Central memory CD4-positive, alpha-beta T cell (primary cell): ENCODE measurements around the gene TULP1.

Experiments used
- DNase-seq: peaks from one replicate; pipeline ENCODE4 v3.0.0; 2022

Gene TULP1

DNA sequence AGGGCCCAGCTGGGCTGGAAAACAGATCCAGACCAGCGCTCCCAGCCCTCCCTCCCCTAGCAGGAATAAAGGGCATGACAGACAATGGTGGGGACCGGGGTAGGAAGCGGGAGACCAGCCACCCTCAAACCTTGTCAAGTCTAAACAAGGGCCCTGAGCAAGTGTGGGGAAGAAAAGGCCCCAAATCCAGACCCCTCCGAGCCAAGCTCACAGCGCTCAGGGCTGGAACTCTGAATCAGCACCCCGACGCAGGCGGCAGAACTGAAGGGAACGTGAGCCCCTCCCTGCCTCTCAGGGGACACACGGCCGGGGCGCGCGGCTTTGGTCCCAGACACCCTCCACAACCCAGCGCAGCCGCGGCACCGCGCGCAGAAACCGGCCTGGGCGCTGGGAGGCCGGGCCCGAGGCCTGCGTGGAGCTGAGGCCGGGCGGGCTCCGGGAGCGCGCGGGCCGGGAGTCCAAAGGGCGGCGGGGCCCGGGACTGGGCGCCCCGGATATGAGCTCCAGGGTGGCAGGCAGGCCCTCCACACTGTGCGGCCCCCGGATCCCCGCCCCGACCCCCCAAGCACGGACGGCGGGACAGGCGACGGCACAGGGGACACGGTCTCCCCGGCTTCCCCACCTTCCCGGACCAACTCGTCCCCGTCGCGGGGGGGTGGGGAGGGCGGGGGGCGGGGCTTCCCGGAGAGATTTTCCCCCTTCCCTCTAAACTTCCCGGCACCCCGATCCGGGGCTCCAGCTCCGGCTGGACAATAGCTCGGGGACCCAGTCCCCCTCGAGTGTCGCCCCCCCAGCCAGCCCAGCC lies 16.5 kb downstream of the TULP1 start:
- DNase-seq: no peak

DNA sequence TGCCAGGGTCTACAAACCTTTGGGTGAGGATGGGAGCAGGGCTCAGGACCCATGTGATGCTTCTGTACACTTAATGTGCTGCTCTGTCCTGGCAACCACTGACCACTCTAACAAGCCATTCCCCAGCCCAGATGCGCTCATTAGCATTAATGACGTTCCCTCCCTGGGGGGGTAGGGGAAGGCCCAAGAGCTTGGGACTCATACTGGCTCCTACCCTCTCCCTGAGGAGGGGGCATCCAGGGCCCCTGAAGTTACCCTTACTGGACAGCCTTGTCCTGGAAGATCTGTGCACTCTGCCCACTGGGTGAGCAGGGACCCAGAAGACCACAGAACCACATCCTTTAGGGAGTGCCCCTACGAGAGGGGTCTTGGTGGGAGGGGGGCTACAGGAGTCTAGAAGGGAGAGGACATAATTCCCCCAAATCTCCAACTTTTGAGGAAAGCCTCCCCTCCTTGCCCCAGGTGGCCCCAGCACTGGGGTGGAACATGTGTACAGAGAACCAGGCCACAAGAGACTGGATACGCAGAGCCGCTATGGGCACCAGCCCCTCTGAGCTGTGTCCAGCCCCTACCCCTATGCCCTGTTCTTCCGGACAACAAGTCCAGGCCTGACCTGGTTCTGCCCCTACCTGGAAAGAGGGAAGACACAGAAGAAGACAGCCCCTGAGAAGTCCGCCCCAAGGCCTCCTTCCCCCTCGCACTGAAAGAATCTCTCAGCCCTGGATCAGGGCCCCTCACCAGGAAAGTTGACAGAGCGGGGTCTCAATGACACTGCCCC lies 17.2 kb downstream of the TULP1 start:
- no peak for DNase-seq

DNA sequence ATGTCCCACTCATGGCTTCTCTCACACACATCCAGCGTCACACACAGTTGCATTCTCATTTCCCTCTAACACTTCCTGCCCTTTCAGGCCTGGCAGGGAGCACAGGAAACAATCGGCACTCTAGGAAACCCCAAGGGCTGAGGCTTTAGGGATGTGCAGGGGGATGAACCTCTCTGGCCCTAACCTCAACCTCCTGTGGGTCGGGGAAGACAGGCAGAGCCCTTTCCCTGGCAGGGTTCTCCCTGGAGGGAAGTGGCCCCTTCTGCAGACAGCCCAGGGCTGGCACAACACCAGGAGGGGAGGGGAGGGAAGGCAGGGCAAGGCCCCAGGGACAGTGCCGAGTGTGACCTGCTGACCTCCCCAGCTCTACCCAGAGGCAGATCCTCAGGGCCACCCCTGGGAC lies 18.5 kb downstream of the TULP1 start:
- no peak for DNase-seq

DNA sequence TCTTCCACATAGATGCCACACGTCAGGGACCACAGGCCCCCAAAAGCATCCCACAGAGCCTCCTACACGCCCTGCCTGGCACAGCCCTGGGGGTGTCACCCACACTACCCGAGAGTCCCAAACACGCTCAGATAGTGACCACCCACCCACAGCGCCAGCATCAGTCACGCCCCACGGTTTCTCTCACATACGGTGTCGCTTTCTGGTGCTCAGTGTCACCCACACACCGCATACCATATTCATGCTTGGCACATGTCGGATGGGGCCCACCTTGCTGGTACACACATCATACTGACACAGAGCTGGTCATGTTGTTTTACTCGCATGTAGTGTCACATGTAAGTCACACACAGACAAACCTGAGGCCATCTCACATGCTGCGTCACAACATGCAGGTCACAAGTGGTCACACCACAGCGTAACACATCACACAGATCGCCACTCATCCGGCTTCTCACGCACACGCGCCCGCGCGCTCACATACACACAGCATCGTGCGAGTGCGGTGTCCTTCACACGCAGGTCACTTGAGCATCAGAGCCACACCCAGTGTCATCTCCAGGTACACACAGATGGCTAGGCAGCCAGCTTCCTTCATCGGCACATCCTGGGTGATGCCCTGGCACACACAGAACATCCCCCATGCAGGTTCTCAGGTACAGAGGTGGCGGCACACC lies 19.3 kb downstream of the TULP1 start:
- no peak for DNase-seq

DNA sequence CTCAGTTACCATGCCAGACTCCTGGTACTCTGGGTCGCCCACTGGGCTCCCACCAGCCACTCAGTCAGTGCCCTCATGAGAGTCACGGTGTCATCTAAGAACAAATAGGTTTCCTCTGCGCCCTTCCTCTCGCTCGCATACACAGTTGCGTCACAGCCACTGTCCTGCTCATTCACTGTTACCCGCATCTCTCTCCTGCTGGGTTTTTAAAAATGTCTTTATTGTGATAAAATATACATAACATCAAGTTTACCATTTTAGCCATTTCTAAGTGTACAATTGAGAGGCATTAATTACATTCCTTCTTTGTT lies 19.8 kb downstream of the TULP1 start:
- no peak for DNase-seq

DNA sequence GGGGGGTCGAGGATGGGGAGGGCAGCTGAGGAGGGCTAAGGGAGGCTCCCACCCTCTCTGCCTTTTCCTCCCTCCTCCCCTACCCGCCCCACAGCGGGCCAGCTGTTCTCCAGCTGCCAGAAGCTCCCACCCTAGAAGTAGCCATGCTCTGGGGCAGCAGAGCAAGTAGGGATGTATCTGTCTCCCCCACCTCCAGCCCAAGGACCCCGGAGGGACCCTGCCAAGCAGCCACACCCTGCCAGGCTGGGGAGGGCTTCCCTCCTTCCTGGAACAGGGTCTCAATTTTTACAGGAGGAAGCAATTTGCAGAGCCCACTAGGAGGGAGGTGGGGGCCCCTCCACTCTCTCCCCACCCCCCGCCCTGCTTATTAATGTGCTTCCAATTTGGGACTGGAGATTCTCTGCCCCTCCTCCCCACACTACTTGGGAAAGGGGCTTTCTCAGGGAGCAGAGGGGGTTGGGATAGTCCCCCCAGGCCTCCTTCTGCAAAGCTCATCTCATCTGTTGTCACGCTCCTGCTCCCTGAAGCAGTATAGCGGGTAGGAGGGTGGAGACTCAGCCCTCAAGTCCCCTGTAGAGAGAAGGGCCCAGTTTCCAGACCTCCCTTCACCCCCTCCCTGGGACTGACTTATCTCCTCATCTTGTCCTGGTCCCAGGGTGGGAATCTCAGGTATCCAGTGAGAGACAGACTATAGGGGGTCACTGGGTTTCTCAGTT lies 20.3 kb downstream of the TULP1 start:
- DNase-seq: no peak

DNA sequence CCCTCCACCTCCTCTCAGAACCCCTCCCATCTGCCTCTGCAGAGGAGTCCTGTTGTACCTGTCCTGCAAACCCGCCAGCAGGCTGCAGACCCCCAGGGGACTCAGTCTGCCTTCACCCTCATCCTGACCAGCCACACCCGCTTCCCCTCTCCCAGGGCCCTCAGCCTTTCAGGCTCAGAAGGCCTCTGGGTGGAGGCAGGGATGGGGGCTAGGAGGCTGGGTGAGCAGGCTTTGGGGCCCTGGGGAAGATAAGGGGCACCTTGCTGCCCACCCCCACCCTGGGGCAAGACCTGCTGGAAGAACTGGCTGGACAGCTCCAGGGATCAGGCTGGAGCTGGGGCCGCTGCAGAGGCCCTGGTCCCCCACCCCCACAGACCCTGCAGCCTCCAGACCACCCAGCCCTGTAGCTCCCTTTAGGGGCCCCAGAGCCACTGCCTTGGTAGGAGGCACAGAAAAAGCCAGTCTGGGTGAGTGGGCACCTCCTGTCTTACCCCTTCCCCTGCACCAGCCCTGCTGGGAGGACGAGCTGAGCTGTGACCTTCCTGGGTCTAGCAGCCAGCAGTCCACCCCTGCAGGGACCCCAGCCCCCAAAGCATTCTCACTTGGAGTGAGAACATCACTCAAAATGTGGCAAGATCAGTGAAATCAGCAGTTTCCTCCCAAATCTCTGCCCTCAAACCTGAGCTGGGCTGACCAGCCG lies 21.0 kb downstream of the TULP1 start:
- DNase-seq: no peak

DNA sequence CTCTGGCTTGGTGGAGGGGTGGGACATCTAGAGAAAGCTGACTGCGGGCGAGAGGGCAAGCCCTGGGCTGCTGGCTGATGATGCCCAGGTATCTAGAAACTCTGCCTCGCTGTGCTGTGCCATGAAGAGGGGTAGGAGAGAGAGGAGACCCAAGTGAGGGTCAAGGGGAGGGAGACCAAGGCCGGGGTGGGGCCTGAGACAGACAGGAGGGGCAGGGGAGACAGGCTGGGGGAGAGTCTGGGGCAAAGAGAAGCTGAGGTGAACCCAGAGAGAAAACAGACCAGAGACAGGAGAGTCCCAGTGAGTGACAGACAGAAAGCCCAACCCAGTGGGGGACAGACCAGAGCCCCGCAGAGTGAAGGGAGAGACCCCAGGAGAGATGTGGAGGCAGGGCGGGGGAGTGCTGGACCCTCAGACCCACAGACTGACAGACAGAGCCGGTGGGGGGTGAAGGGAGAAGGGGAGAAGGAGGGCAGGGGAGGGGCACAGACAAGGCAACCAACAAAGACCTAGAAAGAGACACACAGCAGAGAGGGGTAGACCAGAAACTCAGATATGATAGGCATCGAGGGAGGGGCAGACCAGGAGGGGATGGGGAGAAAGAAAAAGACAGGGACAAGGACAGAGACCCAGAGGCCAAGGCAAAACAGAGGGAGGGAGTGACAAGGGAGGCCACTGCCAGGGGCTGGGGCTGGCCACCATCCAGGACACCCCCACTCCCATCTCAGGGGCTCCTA lies 21.7 kb downstream of the TULP1 start:
- DNase-seq: no peak

DNA sequence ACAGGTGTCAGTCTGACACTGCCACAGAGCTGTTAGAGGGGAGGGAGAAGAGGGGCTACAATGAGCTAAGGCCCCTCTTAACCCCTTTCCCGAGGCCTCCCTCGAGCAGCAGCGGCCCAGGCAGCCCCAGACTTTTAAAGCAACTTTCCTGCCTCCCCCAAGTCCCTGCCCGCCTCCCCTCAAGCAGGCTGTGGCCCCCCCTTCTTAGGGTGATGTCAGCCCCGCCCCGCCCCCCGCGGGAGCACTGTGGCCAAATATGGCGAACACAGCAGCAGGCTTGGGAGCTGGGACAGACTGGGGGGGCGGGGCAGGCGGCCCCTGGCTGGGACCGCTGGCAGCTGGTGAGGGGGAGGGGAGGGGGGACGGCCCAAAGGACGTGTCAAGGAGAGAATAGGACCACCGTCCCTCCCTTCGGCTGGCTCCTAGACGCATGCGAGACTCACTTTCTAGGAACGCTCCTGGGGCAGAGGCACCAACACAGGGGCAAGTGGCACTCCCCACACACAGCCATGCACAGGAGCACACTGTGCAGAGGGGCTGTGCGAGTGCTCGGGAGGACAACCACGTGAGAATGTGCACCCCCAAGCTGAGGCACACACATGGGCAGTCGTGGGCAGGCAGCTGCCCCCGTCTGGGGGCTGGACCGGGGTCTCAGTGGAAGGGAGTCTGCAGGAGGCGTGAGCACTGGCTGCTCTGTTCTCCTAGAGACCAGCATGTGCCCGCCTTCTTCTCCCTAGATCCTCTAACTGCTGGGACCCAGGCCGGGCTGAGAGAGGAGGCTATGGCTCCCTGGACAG lies 22.5 kb downstream of the TULP1 start:
- DNase-seq: no peak

DNA sequence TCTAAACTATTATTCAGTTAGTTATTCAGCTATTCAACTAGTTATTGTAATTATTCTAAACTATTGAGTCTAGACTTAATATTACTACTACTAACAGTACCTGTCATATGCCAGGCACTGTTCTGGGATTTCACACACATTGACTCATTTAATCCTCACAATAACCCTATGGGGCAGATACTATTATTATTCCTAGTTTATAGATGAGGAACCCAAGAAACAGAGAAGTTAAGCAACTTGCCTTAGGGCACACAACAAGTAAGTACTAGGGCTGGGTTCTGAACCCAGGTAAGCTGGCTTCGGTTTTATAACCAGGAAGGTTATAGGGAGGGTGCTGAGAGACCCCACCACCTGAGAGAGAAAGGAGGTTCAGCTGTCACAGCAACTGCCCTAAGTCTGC lies 23.6 kb downstream of the TULP1 start:
- DNase-seq: no peak

DNA sequence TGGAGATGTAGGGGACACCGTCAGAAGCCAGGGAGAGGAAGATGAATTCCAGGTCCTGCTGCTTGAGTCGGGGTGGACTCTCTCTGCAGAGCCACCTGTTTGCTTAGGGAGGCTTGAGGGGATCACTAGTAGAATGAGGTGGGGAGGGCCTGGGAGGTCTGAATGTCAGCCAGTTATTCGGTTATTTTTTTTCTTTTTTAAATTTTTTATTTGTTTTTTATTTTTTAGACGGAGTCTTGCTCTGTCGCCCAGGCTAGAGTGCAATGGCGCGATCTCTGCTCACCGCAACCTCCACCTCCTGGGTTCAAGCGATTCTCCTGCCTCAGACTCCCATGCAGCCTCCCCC lies 24.2 kb downstream of the TULP1 start:
- no peak for DNase-seq

DNA sequence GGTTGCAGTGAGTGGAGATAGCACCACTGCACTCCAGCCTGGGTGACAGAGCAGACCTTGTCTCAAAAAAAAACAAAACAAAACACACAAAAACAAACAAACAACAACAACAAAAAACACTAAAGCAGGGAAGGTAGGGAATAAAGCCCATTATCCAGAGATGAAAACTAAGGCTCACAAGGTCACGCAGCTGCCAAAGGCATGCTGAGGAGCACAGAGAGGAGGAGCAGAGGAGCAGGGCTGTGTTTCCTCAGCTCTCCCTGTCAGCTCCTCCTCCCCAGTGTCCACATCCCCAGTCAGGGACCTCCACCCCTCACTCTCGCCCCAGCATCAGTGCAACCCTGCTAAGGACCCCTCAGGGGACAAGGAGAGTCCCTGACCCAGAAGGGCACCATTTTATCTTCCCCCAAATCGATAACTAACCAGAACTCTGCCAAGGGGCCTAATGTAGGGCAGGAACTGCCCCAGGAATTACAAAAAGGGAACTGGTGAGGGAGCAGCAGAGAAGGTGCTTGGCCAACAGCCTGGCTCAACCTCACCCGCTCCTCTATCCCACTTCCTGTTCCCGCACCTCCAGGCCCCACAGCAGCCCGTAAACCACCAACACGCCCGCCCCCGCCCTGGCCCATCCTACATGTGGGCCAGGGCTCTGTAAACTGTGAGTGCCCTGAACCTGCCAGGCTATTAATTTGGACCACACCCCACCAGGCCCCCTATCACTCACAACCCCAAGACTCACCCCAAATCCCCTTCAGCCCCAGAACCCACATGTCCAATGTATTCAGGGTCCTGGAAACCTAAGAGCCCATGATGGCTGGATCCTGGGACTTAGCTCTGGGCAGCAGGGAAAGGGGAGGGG lies 24.8 kb downstream of the TULP1 start:
- no peak for DNase-seq

DNA sequence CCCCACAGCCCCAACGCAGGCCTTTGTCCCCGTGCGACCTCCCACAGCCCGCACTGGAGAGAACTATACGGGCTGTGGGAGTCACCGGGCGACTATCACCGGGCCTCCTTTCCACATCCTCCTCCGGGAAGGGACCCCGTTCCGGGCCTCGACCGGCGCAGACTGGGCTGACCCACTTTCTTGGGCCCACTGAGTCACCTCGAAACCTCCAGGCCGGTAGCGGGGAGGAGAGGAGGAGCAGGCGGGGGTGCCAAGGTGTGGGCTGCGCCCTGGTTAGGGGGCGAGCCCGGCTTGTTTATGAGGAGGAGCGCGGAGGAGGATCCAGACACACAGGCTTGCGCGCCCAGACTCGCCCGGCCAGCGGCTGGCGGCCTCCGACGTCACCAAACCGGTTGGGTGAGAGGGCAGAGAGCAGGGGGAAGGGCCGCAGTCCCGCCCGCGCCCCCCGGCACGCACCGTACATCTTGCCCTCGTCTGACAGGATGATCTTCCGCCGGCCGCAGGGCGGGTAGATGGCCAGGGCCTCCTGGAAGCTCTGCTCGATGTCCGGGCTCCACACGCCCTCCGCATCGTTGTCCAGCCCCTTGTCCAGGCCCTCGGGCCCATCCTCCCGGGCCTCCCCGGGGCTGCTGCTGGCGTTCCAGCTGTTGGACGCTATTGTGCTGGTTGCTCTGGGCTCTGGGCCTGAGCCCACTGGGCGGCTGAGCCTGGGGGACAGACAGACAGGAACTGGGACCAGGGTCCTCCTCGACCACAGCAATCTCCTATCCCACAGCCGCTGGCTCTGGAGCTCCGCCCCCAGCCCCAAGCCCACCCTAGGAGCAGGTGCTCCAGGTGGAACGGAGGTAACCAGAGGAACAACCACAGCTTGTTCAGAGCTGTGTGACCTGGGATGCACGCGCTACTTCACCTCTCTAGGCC lies 26.4 kb downstream of the TULP1 start:
- DNase-seq: no peak

DNA sequence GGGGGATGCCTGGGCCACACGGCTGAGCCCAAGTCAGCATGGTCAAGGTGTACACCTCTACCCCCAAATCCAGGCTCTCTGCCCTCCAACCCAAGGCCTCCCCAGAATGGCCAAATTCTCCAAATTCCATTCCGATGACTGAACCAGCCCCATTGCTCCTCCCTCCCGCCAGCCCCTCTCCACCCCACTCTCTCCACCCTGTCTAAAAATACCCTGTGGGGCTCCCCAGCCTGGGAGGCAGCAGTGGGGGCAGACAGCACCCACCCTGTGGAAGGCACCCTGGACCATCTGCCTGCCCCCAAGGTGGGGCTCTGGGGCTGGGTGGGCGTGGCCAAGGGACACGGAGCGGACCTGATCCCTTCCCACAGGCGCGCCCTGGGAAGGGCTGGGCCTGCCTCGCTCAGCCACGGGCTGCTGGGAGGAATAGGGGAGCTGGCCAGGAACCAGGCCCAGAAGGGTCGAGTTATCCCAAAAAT lies 27.3 kb downstream of the TULP1 start:
- DNase-seq: no peak

DNA sequence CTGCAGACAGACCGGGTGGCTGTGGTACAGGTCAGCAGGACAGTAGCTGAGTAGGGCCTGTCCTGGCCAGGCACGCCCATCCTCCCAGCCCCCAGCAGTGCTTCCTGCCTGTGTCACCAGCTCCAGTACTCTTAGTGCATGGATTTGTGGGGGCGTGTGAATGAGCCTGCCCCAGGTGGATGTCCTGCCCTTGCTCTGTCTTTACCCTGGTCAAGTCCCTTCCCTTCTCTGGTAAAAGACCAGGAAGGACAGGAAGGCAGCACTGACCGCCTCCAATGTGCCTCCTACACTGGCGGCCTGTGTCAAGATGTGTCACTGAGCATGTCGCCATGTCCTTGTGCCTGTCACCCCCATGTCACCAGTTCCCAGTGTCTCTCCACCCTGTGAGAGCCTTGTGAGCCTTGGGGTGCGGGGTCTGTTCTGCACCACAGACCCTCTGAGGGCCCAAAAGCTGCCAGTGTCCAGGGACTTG lies 27.7 kb downstream of the TULP1 start:
- no peak for DNase-seq

DNA sequence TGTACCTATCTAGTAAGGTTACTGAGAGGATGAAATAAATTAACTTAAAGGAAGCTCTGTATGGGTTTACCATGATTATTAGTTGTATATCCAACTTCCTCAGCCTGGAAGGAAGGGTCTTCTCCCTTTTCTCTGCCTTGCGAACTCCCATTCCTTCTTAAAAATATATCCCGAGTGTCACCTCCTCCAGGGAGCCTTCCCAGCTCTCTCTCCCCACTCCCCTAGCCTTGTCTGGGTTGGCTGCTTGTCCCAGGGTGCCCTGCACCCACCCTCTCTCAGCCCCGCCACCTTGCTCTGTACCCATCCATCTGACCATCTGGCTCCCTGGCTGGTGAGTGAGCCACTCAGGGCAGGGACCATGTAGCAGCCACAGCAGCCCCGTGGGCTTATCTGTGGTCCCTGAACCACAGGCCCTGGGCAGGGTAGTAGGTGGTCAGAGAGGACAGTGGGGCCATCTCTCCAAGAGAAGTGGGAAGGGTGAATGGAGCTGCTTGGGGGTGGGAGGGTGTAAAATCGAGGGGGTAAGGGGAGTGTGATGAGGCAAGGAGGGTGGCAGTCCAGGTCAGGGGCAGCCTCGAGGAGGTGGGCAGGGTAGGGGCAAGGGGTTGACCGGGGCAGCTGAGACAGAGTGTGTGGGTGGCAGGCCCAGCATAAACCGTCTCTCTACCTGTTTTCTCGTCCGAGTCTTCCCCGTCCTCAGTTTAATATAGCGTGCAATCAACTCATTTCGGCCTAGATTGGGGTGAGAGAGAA lies 28.6 kb downstream of the TULP1 start:
- no peak for DNase-seq

DNA sequence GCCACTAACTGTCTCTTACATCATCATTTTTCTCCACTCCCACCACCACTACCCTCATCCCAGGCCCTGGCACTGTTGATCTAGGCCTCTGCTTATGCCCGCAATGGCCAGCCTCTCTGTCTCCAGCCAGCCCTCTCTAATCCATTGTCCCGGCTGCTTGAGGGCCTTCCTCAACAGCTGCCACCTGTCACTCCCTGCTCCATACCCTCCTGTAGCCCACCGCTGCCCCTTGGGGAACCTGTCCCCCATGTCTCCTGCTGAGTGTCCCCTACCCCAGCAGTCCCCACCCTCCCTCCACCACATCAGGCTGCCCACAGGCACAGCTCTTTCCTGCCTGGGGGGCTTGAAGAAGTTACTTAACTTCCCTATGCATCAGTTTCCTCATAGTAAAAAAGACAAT lies 29.2 kb downstream of the TULP1 start:
- no peak for DNase-seq

DNA sequence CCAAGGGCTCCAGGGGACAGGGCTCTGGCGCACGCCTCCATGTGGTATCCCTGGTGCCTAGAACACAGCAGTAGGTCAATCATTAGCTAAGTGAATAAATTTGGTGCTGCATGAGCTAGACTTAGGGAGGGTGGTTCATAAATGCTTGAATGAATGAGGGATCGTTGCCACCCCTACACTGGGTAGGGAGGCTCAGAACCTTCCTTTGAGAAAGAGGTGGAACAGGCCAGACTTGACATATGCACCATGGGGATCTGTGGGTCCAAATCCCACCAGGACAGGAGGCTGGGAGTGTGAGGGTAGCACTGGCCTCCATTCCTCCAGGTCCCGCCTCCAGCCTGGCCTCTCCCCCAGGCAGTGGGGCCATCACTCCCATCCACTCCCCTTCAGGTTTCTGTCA lies 29.6 kb downstream of the TULP1 start:
- DNase-seq: no peak
